GM23248 (cell line): Measurements from ENCODE around the gene WDR75. TPM values are rescaled to one million over a fixed set of nuclear protein-coding genes. Genes with fewer than 3 reads are reported as not detected.
A peak's percentile ranks its signal among the peaks of the same experiment; 100 is the strongest.

Experiments
- DNase-seq: peaks from one replicate; pipeline ENCODE4 v3.0.0-alpha.2; 2015
- H2AFZ ChIP-seq: fragments of 200-600 bp; sonication (generic); 2 replicates; pipeline ENCODE4 v1.6.1; 2016; ENCODE audit warnings: antibody characterized with exemption
- H3F3A ChIP-seq: fragments of 200-600 bp; sonication (generic); 2 replicates; pipeline ENCODE4 v1.6.1; 2016; ENCODE audit warnings: mild to moderate bottlenecking, antibody characterized with exemption, mixed run types; ENCODE audit not compliant: insufficient read depth
- H3K27ac ChIP-seq: fragments of 200-600 bp; sonication (generic); 2 replicates; pipeline ENCODE4 v1.5.1; 2016; ENCODE audit warnings: mild to moderate bottlenecking
- H3K27me3 ChIP-seq: fragments of 200-600 bp; sonication (generic); replicated peaks from 2 replicates; pipeline ENCODE4 v1.6.1; 2016; ENCODE audit warnings: mild to moderate bottlenecking; ENCODE audit not compliant: insufficient read depth
- H3K36me3 ChIP-seq: fragments of 200-600 bp; sonication (generic); 2 replicates; pipeline ENCODE4 v1.6.1; 2016; ENCODE audit warnings: low read depth, mild to moderate bottlenecking
- H3K4me1 ChIP-seq: fragments of 200-600 bp; sonication (generic); 2 replicates; pipeline ENCODE4 v1.6.1; 2016; ENCODE audit warnings: mild to moderate bottlenecking; ENCODE audit not compliant: insufficient read depth
- H3K4me2 ChIP-seq: fragments of 200-600 bp; sonication (generic); one replicate; pipeline ENCODE4 v1.6.1; 2016; ENCODE audit warnings: mild to moderate bottlenecking; ENCODE audit not compliant: unreplicated experiment
- H3K4me3 ChIP-seq: fragments of 200-600 bp; sonication (generic); 2 replicates; pipeline ENCODE4 v1.5.1; 2016; ENCODE audit warnings: mild to moderate bottlenecking
- H3K79me2 ChIP-seq: fragments of 200-600 bp; sonication (generic); 2 replicates; pipeline ENCODE4 v1.6.1; 2016; ENCODE audit warnings: mild to moderate bottlenecking; ENCODE audit not compliant: insufficient read depth
- H3K9ac ChIP-seq: fragments of 200-600 bp; sonication (generic); 2 replicates; pipeline ENCODE4 v1.6.1; 2016; ENCODE audit warnings: mild to moderate bottlenecking
- H3K9me2 ChIP-seq: fragments of 200-600 bp; sonication (generic); 2 replicates; pipeline ENCODE4 v1.6.1; 2016; ENCODE audit warnings: mixed run types, mild to moderate bottlenecking, moderate library complexity; ENCODE audit not compliant: insufficient read depth
- H3K9me3 ChIP-seq: fragments of 200-600 bp; sonication (generic); one replicate; pipeline ENCODE4 v1.6.1; 2017; ENCODE audit warnings: low read depth
- H4K20me1 ChIP-seq: fragments of 200-600 bp; sonication (generic); 2 replicates; pipeline ENCODE4 v1.6.0; 2016; ENCODE audit not compliant: insufficient read depth
- EZH2 ChIP-seq: fragments of 200-600 bp; sonication (generic); IDR thresholded peaks from 2 replicates; pipeline ENCODE4 v1.6.1; 2018; ENCODE audit warnings: antibody characterized with exemption, mild to moderate bottlenecking; ENCODE audit not compliant: insufficient read depth, poor library complexity, severe bottlenecking
- EZH2phosphoT487 ChIP-seq: fragments of 200-600 bp; sonication (generic); IDR thresholded peaks from 2 replicates; pipeline ENCODE4 v1.6.1; 2018; ENCODE audit warnings: antibody characterized with exemption, moderate library complexity, mild to moderate bottlenecking, low read depth; ENCODE audit not compliant: insufficient read depth
- WGBS, 2 experiments: methylation state at CpG; one replicate each; pipeline ENCODE4 v1.1.6; 2015 to 2017; ENCODE audit warnings: low lambda C conversion rate in 2 of 2, low coverage in 1 of 2; ENCODE audit errors: missing lambda C conversion rate in 2 of 2; 5-methylcytosine and 5-hydroxymethylcytosine counted together
- in situ Hi-C: fragments of 300-500 bp; cut with MboI; formaldehyde crosslinking; loops from 2 replicates; pipeline ENCODE4 v1.15.0; 2020
- polyA plus RNA-seq: library from polyadenylated mRNA; unstranded; fragments of >200 nt; fragmentation: Nextera tagmentation; extraction: Ambion mirVana; gene quantifications from 2 replicates; pipeline ENCODE4 v1.2.1, GENCODE V29; 2016
- total RNA-seq: library from RNA; depleted of rRNA; stranded (reverse); fragments of >200 nt; shearing (Covaris generic); gene quantifications from 2 replicates; pipeline ENCODE4 v1.2.3, GENCODE V29; 2014

WDR75 gene
- total and polyA plus RNA-seq, 2 experiments from 2014 or later = 25.8 to 44.1 TPM

DNA sequence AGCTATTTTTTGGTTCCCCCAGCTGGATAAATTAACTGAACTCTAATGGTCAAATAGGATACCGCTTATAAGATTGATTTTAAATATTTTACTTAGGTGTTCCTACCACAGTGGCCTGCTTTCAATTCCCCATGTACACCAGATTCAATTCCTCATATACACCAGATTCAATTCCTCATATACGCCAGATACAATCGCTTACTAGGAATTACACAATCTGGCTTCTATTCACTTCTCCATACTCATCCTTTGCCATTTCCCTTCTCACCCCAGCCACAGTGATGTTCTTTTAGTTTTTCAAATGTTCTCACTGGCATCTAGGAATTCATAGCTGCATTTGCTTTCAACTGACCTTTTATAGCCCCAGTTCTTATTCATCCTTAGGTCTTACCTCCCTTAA lies 72.8 kb downstream of the WDR75 start:
- in situ Hi-C loops = no loop called here
- H3K9me3 ChIP-seq = no peaks in the 10 kb centered on the region
- WGBS, 2 experiments = 94 to 100% methylated on average over 3 of the region's 3 CpGs

GRCh38 chr2:189515264-189515663 lies 74.0 kb downstream of the WDR75 start:
- Histone ChIP-seq H3K27ac (no peak overlapping the region), H2AFZ (no peak overlapping the region), H3K9me3 (no peaks in the 10 kb centered on the region), H4K20me1 (no peaks in the 10 kb centered on the region), H3K9me2 (no peaks in the 10 kb centered on the region), H3K4me1 (no peaks in the 10 kb centered on the region), H3K36me3 (no peaks in the 10 kb centered on the region), H3K4me3 (no peak overlapping the region), H3K4me2 (no peak overlapping the region), H3F3A (no peaks in the 10 kb centered on the region), H3K79me2 (no peaks in the 10 kb centered on the region), H3K9ac (no peak overlapping the region), H3K27me3 (no peaks in the 10 kb centered on the region)
- in situ Hi-C loops = no loop called here
- WGBS, 2 experiments = 6 to 11% methylated on average over 1 of the region's 1 CpG
- TF ChIP-seq EZH2phosphoT487 = no peak
- TF ChIP-seq EZH2 = no peak
- peak; percentile 17 for DNase-seq

More for the DNA sequence above, 72.8 kb downstream of the WDR75 start:
- H4K20me1 ChIP-seq = no peaks in the 10 kb centered on the region
- no peak overlapping the region for H3K27ac ChIP-seq
- H3K79me2 ChIP-seq = no peaks in the 10 kb centered on the region
- no peaks in the 10 kb centered on the region for H3K9me2 ChIP-seq
- TF ChIP-seq EZH2 = no peak
- no peak for TF ChIP-seq EZH2phosphoT487
- H3K4me3 ChIP-seq = no peak overlapping the region
- H3K4me1 ChIP-seq = no peaks in the 10 kb centered on the region
- no peak overlapping the region for H3K9ac ChIP-seq
- no peak overlapping the region for H3K4me2 ChIP-seq
- H3K27me3 ChIP-seq = no peaks in the 10 kb centered on the region
- H3F3A ChIP-seq = no peaks in the 10 kb centered on the region
- DNase-seq = no peak
- H3K36me3 ChIP-seq = no peaks in the 10 kb centered on the region
- H2AFZ ChIP-seq = no peak overlapping the region

DNA sequence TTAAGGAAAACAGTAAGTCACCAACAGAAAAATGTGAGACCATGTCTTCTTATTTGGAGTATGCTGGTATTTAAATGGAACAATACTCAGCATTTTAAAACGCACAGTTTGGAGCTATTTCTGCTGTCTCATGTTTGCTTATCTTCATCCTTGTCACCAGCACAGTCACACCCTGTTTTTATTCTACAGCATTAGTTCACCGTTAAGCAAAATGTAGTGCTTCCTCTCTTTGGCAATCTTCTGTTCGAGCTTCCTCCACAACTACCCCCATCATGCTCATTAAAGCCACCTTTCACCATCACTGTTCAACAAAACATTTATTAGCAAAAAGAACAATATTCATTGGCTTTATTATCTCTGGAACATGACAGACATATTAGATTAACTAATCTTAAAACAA lies 75.3 kb downstream of the WDR75 start:
- no peak for DNase-seq
- H3K4me2 ChIP-seq = no peak overlapping the region
- no peaks in the 10 kb centered on the region for H3K27me3 ChIP-seq
- 77 to 84% methylated on average over 3 of the region's 3 CpGs for WGBS, 2 experiments
- no peaks in the 10 kb centered on the region for H3K4me1 ChIP-seq
- no peak overlapping the region for H3K27ac ChIP-seq
- H3K4me3 ChIP-seq = no peak overlapping the region
- in situ Hi-C loops = no loop called here
- H3K9me3 ChIP-seq = no peaks in the 10 kb centered on the region
- no peaks in the 10 kb centered on the region for H3K79me2 ChIP-seq
- no peak for TF ChIP-seq EZH2
- H2AFZ ChIP-seq = no peak overlapping the region
- H3K9me2 ChIP-seq = no peaks in the 10 kb centered on the region
- no peak overlapping the region for H3K9ac ChIP-seq
- H3K36me3 ChIP-seq = no peaks in the 10 kb centered on the region
- no peaks in the 10 kb centered on the region for H4K20me1 ChIP-seq
- H3F3A ChIP-seq = no peaks in the 10 kb centered on the region

- Histone ChIP-seq H3K79me2 (no peaks in the 10 kb centered on the region), H3K27me3 (no peaks in the 10 kb centered on the region), H3K9me3 (no peaks in the 10 kb centered on the region), H3F3A (no peaks in the 10 kb centered on the region), H3K4me1 (no peaks in the 10 kb centered on the region), H3K9ac (no peak overlapping the region), H3K9me2 (no peaks in the 10 kb centered on the region), H3K36me3 (no peaks in the 10 kb centered on the region), H3K4me2 (no peak overlapping the region), H3K27ac (no peak overlapping the region), H3K4me3 (no peak overlapping the region), H2AFZ (no peak overlapping the region), H4K20me1 (no peaks in the 10 kb centered on the region)
- in situ Hi-C loops = no loop called here
- TF ChIP-seq EZH2 (no peak), EZH2phosphoT487 (no peak)
- WGBS, 2 experiments = 72 to 73% methylated on average over 6 of the region's 6 CpGs
- DNase-seq = no peak
These were observed 76.7 kb downstream of the WDR75 start for GRCh38 chr2:189517847-189518535.
